Stimulated activated CD4-positive, alpha-beta T cell treated with anti-CD3 and anti-CD28 coated beads, TNF-alpha, amount 100 ng/mL, for 24 hours (primary cell): Measurements from ENCODE around the gene DERA.
"Not testable (repeated sequence)": the region's sequence is repeated elsewhere in the genome, so short reads cannot be mapped to it uniquely, and the experiment has no call there.

Experiments used
- DNase-seq, 3 experiments: peaks; one replicate each; pipeline ENCODE4 v3.0.0-alpha.2; 2020; ENCODE audit warnings: low read depth in 3 of 3

Gene DERA

GRCh38 chr12:16008421-16008824 lies 97.3 kb downstream of the DERA start:
- DNase-seq = no peak

GRCh38 chr12:16012117-16012516 lies 101.0 kb downstream of the DERA start:
- no peak for DNase-seq

GRCh38 chr12:16013722-16014121 lies 102.6 kb downstream of the DERA start:
- not testable (repeated sequence) for DNase-seq

GRCh38 chr12:16014394-16014793 lies 103.3 kb downstream of the DERA start:
- not testable (repeated sequence) for DNase-seq

GRCh38 chr12:16016748-16017147 lies 105.6 kb downstream of the DERA start:
- DNase-seq = no peak

- DNase-seq = no peak
These were observed 107.2 kb downstream of the DERA start for GRCh38 chr12:16018306-16018705.

GRCh38 chr12:16019136-16019535 lies 108.0 kb downstream of the DERA start:
- DNase-seq = no peak

- DNase-seq = no peak
These were observed 108.9 kb downstream of the DERA start for GRCh38 chr12:16020031-16020430.

- DNase-seq = no peak
These were observed 109.9 kb downstream of the DERA start for GRCh38 chr12:16021026-16021425.

- no peak for DNase-seq
These were observed 110.5 kb downstream of the DERA start for GRCh38 chr12:16021676-16022075.

- DNase-seq = no peak
These were observed 115.9 kb downstream of the DERA start for GRCh38 chr12:16027002-16027401.

- DNase-seq = no peak
These were observed 119.6 kb downstream of the DERA start for GRCh38 chr12:16030744-16031143.

- DNase-seq = no peak
These were observed 123.1 kb downstream of the DERA start for GRCh38 chr12:16034136-16034817.

GRCh38 chr12:16036073-16036472 lies 124.9 kb downstream of the DERA start:
- DNase-seq = no peak

- no peak for DNase-seq
These were observed 126.4 kb downstream of the DERA start for GRCh38 chr12:16037533-16037932.

- no peak for DNase-seq
These were observed 132.3 kb downstream of the DERA start for GRCh38 chr12:16043480-16043879.

- no peak for DNase-seq
These were observed 135.1 kb downstream of the DERA start for GRCh38 chr12:16046266-16046665.

- DNase-seq = no peak
These were observed 137.4 kb downstream of the DERA start for GRCh38 chr12:16048511-16048910.

- no peak for DNase-seq
These were observed 145.8 kb downstream of the DERA start for GRCh38 chr12:16056910-16057309.

- not testable (repeated sequence) for DNase-seq
These were observed 146.2 kb downstream of the DERA start for GRCh38 chr12:16057351-16057751.

- no peak for DNase-seq
These were observed 151.5 kb downstream of the DERA start for GRCh38 chr12:16062611-16063010.

GRCh38 chr12:16063726-16064125 lies 152.6 kb downstream of the DERA start:
- DNase-seq = no peak

- no peak for DNase-seq
These were observed 159.0 kb downstream of the DERA start for GRCh38 chr12:16070113-16070512.

- DNase-seq = no peak
These were observed 161.5 kb downstream of the DERA start for GRCh38 chr12:16072678-16073077.
